Natural killer cell (primary cell): Measurements from ENCODE around the gene BLOC1S4. TPM values are rescaled to one million over a fixed set of nuclear protein-coding genes. Genes with fewer than 3 reads are reported as not detected.

ENCODE experiments used
- ATAC-seq, 3 donors: fragments of 150-1000 bp in 2 of 3; fragments of 200-7000 bp in 1 of 3; cut with Tn5 transposase; 1 replicate in 1 of 3; 2 replicates in 2 of 3; pipeline ENCODE4 v1.10.0; 2021; ENCODE audit warnings: mild to moderate bottlenecking in 2 of 3, moderate library complexity in 2 of 3
- DNase-seq, 2 donors: peaks; one replicate each; pipeline versions ENCODE4 v3.0.0 to v3.0.0-alpha.2; 2013 to 2021; ENCODE audit warnings: mixed read lengths in 1 of 2
- H3K27ac ChIP-seq: one replicate; pipeline ENCODE4 v1.5.1; 2013; ENCODE audit warnings: mild to moderate bottlenecking, low read length
- H3K27me3 ChIP-seq: one replicate; pipeline ENCODE4 v1.6.1; 2013; ENCODE audit warnings: low read length; ENCODE audit not compliant: control insufficient read depth, insufficient read depth
- H3K36me3 ChIP-seq: one replicate; pipeline ENCODE4 v1.6.1; 2013; ENCODE audit warnings: low read length; ENCODE audit not compliant: control insufficient read depth, insufficient read depth
- H3K4me1 ChIP-seq: one replicate; pipeline ENCODE4 v1.6.1; 2013; ENCODE audit warnings: low read length; ENCODE audit not compliant: control insufficient read depth, insufficient read depth
- H3K4me3 ChIP-seq: one replicate; pipeline ENCODE4 v1.5.1; 2013; ENCODE audit warnings: low read length
- H3K9me3 ChIP-seq: one replicate; pipeline ENCODE4 v1.6.1; 2013; ENCODE audit warnings: low read length; ENCODE audit not compliant: control insufficient read depth, insufficient read depth
- H3K27ac Mint-ChIP-seq, 2 donors: one replicate each; pipeline ENCODE4 v1.8.0; 2022; ENCODE audit warnings: mild to moderate bottlenecking in 2 of 2, mixed read lengths in 2 of 2, moderate library complexity in 1 of 2
- H3K27me3 Mint-ChIP-seq, 2 donors: one replicate each; pipeline ENCODE4 v1.8.0; 2022; ENCODE audit warnings: low read depth in 2 of 2, mixed read lengths in 2 of 2
- H3K36me3 Mint-ChIP-seq: one replicate; pipeline ENCODE4 v1.8.0; 2022; ENCODE audit warnings: mixed read lengths
- H3K4me1 Mint-ChIP-seq, 2 donors: one replicate each; pipeline ENCODE4 v1.8.0; 2022; ENCODE audit warnings: mixed read lengths in 2 of 2
- H3K4me3 Mint-ChIP-seq: one replicate; pipeline ENCODE4 v1.8.0; 2022; ENCODE audit warnings: mild to moderate bottlenecking, moderate library complexity, mixed read lengths
- H3K9me3 Mint-ChIP-seq, 2 donors: one replicate each; pipeline ENCODE4 v1.8.0; 2022; ENCODE audit warnings: mixed read lengths in 2 of 2
- WGBS: methylation state at CpG from one replicate; pipeline ENCODE4 v1.1.7; 2013; ENCODE audit warnings: missing lambda C conversion rate; ENCODE audit not compliant: insufficient coverage; 5-methylcytosine and 5-hydroxymethylcytosine counted together
- intact Hi-C: fragments of 100-400 bp; cut with micrococcal nuclease; formaldehyde crosslinking; loops from one replicate; pipeline ENCODE4 v1.14.2; 2022
- total RNA-seq, 4 donors: library from RNA; stranded (reverse); fragments of 120-200 nt in 1 of 4; gene quantifications; one replicate each; pipeline versions ENCODE4 v1.2.3 to v1.2.4, GENCODE V29; 2013 to 2022
- TF ChIP-seq, protein P1 (sequence below): fragments of 200-600 bp; IDR thresholded peaks from one replicate; pipeline ENCODE4 v1.8.0; 2022; ENCODE audit warnings: antibody characterized with exemption

Gene BLOC1S4
- total RNA-seq, 3 donors from 2014 or later (not counting 1 experiment from before 2014, with no cell fraction given) = 18.9 to 20.1 (median 20.0) TPM

DNA sequence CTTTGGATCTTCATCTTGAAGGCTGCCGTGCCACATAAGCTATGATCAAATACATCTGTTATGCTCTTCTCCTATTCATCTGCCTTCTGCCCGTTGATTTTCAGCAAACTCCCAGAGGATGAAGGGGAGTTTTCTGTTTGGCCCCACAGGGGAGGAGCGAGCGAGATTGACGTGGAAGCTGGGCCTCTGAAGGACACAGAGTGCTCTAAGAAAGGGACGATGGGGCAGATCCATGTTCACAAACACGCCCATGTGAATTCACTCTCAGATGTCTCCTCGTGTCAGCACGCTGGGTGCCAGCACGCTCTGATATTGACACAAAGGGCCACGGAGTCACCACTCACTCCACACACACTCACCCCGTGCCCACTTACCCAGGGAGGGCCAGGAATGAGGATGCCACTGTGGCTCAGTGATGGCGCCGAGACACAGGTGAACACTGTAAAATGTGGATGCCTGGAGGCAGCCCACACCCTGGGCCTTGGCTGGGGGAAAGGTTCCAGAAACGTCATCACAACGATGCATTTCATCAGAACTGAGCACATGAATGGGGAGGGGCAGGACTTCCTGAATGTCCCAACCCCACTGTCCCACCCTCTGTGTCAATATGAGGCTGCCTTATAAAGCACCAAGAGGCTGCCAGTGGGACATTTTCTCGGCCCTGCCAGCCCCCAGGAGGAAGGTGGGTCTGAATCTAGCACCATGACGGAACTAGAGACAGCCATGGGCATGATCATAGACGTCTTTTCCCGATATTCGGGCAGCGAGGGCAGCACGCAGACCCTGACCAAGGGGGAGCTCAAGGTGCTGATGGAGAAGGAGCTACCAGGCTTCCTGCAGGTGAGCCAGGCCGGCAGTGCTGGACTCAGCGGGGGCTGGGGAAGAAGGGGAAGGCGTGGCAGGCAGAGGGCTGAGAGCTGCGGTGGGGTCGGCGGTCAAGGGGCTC lies 22.5 kb upstream of the BLOC1S4 start, which contains the start of gene S100P:
Gene S100P, plus strand, starts transcription at position 648 of the 946 bp plus-strand sequence. Its CDS starts 55 bp downstream, at position 703.
- Mint-ChIP-seq H3K27me3 (no peaks in the 10 kb centered on the region), H3K27ac (peak within 1 kb of the TSS; percentile 97 to 98), H3K4me3 (peak within 1 kb of the TSS; percentile 81), H3K36me3 (no peaks in the 10 kb centered on the region), H3K9me3 (no peaks in the 10 kb centered on the region), H3K4me1 (peaks cover 77 to 84% of the 10 kb centered on the region in 2 donors)
- no peaks in the 10 kb centered on the region for H3K36me3 ChIP-seq
- no peaks in the 10 kb centered on the region for H3K27me3 ChIP-seq
- ATAC-seq (no peak), DNase-seq (no peak)
- no peak within 1 kb of the TSS for H3K4me3 ChIP-seq
- H3K27ac ChIP-seq = peak within 1 kb of the TSS; percentile 81
- H3K4me1 ChIP-seq = peaks cover 92% of the 10 kb centered on the region
- intact Hi-C loops = no loop called here
- no peaks in the 10 kb centered on the region for H3K9me3 ChIP-seq
- TF ChIP-seq, protein P1, sequence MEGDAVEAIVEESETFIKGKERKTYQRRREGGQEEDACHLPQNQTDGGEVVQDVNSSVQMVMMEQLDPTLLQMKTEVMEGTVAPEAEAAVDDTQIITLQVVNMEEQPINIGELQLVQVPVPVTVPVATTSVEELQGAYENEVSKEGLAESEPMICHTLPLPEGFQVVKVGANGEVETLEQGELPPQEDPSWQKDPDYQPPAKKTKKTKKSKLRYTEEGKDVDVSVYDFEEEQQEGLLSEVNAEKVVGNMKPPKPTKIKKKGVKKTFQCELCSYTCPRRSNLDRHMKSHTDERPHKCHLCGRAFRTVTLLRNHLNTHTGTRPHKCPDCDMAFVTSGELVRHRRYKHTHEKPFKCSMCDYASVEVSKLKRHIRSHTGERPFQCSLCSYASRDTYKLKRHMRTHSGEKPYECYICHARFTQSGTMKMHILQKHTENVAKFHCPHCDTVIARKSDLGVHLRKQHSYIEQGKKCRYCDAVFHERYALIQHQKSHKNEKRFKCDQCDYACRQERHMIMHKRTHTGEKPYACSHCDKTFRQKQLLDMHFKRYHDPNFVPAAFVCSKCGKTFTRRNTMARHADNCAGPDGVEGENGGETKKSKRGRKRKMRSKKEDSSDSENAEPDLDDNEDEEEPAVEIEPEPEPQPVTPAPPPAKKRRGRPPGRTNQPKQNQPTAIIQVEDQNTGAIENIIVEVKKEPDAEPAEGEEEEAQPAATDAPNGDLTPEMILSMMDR = no peak
- WGBS = 93% methylated on average over 29 of the region's 29 CpGs

DNA sequence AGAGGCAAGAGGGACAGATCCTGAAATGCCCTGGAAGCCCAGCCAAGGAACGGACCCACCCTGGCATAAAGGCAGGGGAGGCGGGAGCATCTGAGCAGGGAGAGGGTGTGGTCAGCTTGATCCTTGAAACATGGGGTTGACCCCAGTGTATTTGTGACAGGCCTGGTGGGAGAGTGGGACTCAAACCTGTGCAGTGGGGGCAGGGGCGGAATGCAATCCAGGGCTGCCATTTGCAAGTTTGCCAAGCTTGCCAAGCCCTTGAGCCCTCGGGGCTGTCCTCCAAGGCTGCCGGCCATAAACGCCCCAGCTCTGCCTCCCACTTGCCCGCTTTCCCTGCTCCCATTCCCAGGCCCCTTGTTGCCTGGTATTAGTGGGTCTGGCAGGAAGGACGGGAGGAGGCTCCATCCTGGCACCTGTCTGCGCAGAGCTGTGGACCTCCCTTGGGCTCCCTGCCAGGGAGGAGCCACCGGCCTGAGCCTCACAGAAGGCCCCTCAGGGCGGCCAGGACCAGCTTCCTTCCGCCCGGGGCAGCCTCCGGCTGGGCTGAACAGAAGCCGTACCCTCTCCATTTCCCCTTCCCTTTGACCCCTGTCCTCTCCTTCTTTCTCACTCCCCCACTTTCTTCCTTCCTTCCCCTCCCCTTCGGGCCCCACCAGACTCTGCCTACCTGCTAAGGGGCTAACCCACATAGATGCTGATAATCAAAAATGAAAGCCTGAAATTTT lies 21.6 kb upstream of the BLOC1S4 start:
- no peaks in the 10 kb centered on the region for H3K36me3 ChIP-seq
- Mint-ChIP-seq H3K4me3 (peak overlapping the region; percentile 81), H3K27ac (peak overlapping the region; percentile 97 to 98), H3K36me3 (no peaks in the 10 kb centered on the region), H3K9me3 (no peaks in the 10 kb centered on the region), H3K4me1 (peaks cover 70 to 77% of the 10 kb centered on the region in 2 donors), H3K27me3 (no peaks in the 10 kb centered on the region)
- no peak overlapping the region for H3K4me3 ChIP-seq
- DNase-seq (peak in 1 of 2 donors; percentile 51), ATAC-seq (peak in 1 of 3 donors; percentile 11)
- TF ChIP-seq, protein P1 = no peak
- H3K9me3 ChIP-seq = no peaks in the 10 kb centered on the region
- H3K27me3 ChIP-seq = no peaks in the 10 kb centered on the region
- peaks cover 83% of the 10 kb centered on the region for H3K4me1 ChIP-seq
- WGBS = 51% methylated on average over 16 of the region's 16 CpGs
- peak overlapping the region; percentile 81 for H3K27ac ChIP-seq
- intact Hi-C loops = no loop called here

DNA sequence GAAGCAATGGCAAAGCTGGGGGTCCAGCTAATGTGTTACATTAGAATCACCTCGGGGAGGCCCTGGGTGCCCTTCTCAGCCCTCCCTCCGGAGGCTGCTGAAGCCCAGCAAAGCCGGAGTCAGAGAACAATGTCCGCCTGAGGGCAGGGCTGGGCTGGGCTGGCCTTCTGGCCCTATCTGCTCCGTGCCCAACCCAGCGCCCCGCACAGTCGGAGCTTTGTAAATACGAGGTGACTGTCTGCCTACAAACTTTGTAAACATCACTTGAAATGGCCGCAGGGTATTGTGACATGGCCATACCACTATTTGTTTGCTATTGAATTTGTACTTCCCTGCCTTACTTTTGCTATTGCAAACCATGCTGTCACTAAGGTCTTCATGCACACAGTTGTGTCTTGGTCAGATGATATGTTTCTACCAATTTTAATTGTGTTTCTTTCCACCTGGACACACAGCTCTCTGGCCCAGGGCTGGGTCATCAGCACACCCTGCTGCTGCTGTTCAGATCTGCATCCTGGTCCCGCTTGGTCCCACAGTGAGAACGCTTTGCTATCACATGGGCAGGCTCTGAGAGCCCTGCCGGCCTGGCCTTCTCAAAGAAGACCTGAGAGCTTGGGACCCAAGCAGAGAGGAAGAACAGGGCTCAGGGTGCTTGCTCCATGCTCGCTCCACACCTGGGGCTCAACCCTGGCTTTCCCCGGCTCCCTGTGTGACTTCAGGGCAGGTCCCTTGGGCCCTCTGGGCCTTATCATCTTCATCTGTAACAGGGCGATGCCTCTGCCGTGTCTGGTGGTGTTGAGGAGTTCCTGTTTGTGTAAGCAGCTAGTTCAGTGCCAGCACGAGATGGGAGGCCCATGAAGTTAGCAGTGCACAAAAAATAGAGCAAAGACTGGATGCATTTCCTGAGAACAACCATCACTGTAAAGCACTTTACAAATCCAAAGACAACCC lies 20.0 kb upstream of the BLOC1S4 start:
- H3K27ac ChIP-seq = peak overlapping the region; percentile 81
- no peaks in the 10 kb centered on the region for H3K36me3 Mint-ChIP-seq
- H3K9me3 ChIP-seq = no peaks in the 10 kb centered on the region
- peak; percentile 70 to 80 (median 79) for ATAC-seq
- H3K27me3 Mint-ChIP-seq = no peaks in the 10 kb centered on the region
- WGBS = 49% methylated on average over 18 of the region's 18 CpGs
- TF ChIP-seq, protein P1 = peak; percentile 29
- no peaks in the 10 kb centered on the region for H3K27me3 ChIP-seq
- peak; percentile 36 to 87 for DNase-seq
- H3K27ac Mint-ChIP-seq = peak overlapping the region; percentile 97 to 98
- no peaks in the 10 kb centered on the region for H3K36me3 ChIP-seq
- H3K4me3 ChIP-seq = no peak overlapping the region
- peak overlapping the region; percentile 79 for H3K4me3 Mint-ChIP-seq
- peaks cover 59 to 70% of the 10 kb centered on the region in 2 donors for H3K4me1 Mint-ChIP-seq
- intact Hi-C loops = loop anchor here (1.0 kb wide), 1 partner anchor 22 kb away; a partner anchor contains a TSS
- H3K9me3 Mint-ChIP-seq = no peaks in the 10 kb centered on the region
- H3K4me1 ChIP-seq = peaks cover 67% of the 10 kb centered on the region
